ENCODE data around the gene TMEM259.

TMEM259 gene

GRCh38 chr19:982567-983170, 38.3 kb downstream of the TMEM259 start:
- DNase-seq: peak; percentile 78

DNA sequence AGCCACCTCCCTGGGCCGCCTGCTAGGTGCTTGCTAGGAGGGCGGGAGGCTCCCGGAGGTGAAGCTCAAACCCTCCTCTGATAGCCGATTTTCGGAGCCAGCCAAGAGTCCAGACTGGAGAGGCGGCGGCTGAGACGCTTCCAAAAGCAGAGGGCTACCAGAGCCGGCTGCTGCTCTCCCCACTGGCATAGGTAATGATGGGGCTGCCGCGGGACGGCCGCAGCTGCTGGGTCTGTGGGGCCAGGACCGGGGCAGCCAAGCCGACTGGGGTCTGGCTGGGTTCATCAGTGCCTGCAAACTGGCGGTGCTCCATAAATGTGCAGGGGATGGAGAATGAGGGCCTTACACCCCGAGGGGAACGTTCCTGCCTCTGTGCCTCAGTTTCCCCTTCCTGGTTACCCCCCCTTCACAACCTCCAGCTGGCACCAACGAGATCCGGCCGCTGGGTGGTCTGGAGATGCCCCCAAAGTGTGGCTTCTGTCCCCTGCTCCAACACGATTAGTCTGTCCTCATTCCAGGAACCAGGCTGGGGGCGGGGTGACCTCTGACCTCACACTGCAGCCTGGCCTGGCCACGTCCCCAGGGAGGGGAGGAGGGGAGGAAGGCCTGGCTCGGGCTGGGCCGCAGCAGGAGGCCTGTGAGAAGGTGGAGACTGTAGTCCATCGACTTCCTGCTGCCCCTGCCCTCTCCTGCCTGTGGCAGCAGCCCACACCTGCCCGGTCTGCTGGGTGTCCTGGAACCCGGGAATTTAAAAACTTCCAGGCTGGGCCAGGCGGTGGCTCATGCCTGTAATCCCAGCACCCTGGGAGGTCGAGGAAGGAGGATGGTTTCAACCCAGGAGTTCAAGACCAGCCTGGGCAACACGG, 40.6 kb downstream of the TMEM259 start:
- DNase-seq: no peak

DNA sequence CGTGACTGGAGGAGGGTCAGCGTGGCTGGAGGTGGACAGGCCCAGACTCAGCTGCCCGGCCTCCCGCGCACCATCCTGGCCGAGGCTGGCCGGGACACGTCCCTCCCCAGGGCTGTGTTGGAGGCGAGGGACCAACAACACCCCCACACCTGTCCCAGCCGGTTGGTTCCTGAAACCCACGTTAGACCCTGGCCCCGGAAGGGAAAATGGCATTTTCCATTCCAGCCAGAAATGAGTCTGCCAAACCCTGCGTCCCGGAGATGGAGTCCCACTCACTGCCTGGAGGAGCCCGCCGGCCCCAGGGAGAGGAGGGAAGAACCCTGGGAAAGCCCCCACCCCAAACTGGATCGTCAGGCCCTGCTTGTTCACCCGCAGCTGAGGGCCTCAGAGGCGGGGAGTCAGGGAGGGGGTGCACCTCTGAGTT, 41.6 kb downstream of the TMEM259 start:
- no peak for DNase-seq

DNA sequence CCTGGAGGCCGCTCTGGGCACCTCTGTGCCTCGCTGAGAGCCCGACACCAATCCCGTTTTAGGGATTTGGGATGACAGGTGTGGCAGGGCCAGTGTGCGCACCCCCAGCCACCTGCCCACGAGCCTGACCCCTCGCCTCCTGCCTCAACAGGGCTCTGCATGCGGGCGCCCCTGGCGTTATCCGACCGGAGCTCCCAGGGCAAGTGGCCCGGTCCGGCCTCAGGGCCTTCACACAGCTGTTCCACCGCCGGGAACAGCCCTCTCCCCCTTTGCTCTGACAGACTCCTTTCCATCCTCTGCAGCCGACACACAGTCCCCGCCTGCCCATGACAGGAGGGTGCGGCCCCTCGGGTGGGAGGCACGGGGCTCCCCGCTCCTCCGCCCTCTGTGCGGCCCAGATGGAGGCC, 43.9 kb downstream of the TMEM259 start:
- no peak for DNase-seq

- DNase-seq: no peak
Measured at GRCh38 chr19:976476-976875, 44.4 kb downstream of the TMEM259 start.

DNA sequence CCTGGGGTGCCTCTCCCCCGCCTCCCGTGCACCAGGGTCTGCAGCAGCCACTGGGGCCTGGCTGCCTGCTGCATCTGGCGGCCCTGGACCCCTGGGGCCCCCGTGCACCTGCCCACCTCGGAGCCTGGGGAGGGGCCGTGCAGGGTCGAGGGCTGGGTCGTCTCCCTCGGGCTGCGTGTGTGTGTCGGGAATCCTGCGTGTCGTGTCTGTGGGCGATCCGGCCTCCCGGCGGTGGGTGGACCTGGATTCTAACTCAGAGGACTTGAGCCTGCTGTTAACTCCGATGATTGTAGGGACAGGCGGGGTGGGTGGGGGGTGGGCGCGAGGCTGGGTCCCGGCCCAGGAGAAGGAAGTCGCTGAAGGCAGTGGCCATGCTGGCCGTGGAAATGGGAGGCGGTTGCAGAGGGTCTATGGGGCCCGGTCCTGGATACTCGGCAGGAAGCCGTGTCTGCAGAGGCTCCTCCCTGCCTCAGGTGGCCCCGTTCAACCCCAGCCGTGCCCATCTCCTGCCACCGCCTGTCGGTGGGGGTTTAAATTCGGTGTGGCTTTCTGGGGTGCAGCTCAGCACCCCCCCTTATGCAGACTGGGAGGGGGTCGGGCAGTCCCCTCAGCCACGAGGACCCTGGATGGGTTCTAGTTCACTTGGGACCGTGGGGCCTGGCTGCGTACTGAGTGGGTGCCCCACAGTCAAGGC, 46.2 kb downstream of the TMEM259 start:
- no peak for DNase-seq

- no peak for DNase-seq
Measured at GRCh38 chr19:973726-974563, 47.0 kb downstream of the TMEM259 start.

DNA sequence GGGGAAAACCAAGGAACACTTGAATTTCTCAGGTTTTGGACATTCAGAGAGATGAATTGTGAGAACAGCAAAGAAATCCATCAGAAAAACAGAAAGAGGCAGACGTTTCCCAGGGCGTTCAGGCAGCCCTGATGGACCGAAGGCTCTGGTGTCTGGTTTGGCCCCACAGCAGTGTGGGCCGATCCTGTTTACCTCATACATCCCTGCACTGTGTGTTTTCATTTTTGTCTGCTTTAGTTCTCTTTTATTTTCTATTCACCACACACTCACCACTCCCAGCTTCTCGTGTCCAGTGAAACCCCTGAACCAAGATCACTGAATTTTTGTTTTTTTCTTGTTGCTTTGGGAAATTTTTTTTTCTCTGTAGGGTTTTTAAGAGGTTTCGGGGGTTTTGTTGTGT, 48.6 kb downstream of the TMEM259 start:
- no peak for DNase-seq

DNA sequence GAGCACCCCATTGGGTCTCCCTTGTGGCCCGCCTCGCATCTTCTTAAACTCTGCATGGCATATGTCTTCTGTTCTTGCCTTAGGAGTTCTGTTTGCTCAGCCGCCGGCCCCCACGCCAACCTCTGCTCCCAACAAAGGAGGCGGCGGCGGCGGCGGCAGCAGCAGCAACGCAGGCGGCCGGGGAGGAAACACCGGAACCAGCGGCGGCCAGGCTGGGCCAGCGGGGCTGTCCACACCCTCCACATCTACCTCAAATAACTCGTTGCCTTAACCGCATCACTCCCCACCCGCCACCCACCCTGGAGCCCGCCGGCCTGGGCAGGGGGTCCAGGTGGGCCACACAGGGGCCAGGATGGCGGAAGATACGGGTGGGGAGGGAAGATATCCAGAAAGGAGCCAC, 49.1 kb downstream of the TMEM259 start:
- DNase-seq: no peak

DNA sequence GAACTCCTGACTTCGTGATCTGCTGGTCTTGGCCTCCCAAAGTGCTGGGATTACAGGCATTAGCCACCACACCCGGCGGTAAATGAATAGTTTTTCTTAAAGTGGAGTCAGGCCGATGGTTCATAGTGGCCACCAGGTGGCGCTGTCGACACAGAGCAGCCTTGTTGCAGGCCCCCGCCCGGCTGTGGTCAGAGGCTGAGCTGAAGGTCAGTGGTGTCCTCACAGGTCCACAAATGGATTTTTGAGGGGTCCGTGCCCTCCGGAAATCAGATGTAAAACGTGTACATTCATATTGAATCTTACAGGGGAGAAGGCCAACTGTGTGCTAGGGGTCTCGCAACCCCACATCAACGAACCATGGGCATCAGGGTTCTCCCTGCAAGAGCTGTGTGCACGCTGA, 50.2 kb downstream of the TMEM259 start:
- DNase-seq: no peak

DNA sequence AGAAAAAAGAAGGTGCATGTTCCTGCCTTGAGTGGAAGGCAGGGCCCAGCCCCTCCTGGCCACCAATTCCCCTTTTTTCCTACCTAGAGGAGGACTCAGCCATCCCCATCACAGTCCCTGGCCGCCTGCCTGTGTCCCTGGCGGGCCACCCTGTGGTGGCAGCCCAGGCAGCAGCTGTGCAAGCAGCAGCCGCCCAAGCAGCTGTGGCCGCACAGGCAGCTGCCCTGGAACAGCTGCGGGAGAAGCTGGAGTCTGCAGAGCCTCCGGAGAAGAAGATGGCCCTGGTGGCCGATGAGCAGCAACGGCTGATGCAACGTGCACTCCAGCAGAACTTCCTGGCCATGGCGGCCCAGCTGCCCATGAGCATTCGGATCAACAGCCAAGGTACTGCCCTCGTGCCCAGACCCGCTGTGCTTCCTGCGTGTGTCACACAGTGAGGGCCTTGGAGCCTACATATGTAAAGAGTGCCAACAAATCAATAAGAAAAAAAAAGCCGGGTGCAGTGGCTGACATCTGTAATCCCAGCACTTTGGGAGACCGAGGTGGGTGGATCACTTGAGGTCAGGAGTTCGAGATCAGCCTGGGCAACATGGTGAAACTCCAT, 54.3 kb downstream of the TMEM259 start:
- no peak for DNase-seq

DNA sequence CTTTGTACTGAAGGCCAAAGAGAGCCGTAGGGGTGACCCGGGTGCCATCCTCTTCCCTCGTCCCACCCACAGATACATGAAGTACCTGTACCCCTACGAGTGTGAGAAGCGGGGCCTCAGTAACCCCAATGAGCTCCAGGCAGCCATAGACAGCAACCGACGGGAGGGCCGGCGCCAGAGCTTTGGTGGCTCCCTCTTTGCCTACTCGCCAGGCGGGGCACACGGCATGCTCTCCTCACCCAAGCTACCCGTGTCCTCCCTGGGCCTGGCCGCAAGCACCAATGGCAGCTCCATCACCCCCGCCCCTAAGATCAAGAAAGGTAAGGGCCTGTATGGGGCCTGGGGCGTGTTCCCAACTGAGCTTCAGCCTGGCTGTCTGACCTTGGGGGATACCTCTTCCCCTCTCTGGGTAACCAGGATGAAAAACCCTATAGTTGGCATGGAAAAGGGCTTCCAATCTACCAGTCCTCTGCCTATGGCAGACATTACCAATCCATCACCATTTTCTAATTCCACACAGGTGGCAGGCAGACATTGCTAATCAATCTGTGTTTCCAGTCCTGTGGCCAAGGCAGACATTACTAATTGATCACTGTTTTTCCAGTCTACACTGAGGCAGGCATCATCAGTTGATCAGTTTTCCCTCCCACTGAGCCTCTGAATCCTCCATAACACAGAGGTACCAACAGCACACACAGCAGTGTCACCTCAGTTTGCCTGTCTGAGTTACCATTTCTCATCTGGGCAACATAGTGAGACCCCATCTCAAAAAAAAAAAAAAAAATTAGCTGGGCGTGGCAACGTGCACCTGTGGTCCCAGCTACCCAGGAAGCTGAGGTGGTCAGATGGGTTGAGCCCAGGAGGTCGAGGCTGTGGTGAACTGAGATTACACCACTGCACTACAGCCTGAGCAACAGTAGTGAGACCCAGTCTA, 55.9 kb downstream of the TMEM259 start:
- no peak for DNase-seq

- no peak for DNase-seq
Measured at GRCh38 chr19:964116-964520, 56.8 kb downstream of the TMEM259 start.

DNA sequence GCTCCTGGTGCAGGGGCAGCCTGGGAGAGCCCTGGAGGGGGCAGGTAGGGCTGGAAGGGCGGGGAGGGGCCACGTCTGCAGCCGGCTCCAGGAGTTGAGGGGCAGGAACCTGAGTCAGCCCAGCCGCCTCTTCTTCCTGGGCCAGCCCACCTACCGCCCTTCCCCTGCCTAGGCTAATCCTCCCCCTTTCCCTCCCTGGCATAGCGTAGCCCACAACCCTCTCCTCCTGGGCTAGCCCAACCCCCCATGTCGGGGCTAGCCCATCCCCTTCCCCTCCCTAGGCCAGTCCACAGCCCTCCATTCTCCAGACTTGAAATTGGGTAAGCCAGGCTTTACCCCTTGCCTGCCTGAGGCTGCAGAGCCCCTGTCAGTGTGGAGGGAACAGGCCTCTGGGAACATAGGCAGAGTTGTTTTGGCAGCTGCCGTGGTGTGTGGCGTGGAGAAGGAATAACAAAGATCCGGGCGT, 57.4 kb downstream of the TMEM259 start:
- DNase-seq: no peak

- no peak for DNase-seq
Measured at GRCh38 chr19:962683-963400, 58.1 kb downstream of the TMEM259 start.

- no peak for DNase-seq
Measured at GRCh38 chr19:961866-962620, 58.9 kb downstream of the TMEM259 start.

DNA sequence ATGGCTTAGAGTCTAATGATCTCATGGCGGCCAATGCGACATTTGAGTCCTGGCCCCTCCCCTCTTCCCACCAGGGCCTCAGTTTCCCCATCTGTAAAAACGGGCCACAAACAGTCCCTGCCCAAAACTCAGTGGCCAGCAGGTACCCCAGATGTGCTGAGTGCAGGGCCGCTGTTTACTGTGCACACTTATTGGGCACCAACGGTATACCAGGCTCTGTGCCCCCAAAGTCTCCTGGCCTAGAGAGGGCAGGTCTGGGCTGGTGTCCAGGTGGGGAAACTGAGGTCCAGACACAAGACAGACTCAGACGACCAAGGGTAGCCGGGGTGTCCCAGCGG, 60.4 kb downstream of the TMEM259 start:
- DNase-seq: no peak

DNA sequence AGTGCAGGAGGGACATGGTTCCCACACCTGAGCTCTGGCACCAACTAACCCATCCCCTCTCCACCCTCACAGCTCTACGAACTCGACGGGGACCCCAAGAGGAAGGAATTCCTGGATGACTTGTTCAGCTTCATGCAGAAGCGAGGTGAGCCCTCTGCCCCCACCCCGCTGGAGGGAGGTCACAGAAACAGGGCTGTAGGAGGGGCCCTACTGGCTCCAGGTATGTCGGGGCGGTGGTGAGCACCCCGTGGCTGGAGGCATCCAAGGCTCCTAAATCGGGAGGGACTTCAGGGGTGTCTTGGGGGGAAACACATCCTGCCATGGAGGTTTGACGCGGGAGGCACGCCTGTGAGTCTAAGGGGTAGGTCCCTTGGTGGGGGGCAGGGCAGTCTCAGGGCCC, 60.9 kb downstream of the TMEM259 start:
- DNase-seq: no peak
